Activated naive CD8-positive, alpha-beta T cell (primary cell): ENCODE data around the gene MYO5C.

Experiments used
- H3K27ac Mint-ChIP-seq: one replicate; pipeline ENCODE4 v1.8.0; 2021; ENCODE audit warnings: mixed read lengths
- H3K27me3 Mint-ChIP-seq: one replicate; pipeline ENCODE4 v1.8.0; 2021; ENCODE audit warnings: mixed read lengths
- H3K36me3 Mint-ChIP-seq: one replicate; pipeline ENCODE4 v1.8.0; 2021; ENCODE audit warnings: mixed read lengths
- H3K4me1 Mint-ChIP-seq: one replicate; pipeline ENCODE4 v1.8.0; 2021; ENCODE audit warnings: low read depth, mixed read lengths
- H3K4me3 Mint-ChIP-seq: one replicate; pipeline ENCODE4 v1.8.0; 2021; ENCODE audit warnings: mild to moderate bottlenecking, mixed read lengths
- H3K9me3 Mint-ChIP-seq: one replicate; pipeline ENCODE4 v1.8.0; 2021; ENCODE audit warnings: low read depth, mixed read lengths

The MYO5C gene

GRCh38 chr15:52295421-52296001, at the start of gene MYO5C:
MYO5C (minus strand) TSS chr15:52295804; CDS start chr15:52295636, 168 bp downstream.
- H3K27me3 Mint-ChIP-seq: peaks cover 24% of the 10 kb centered on the region

GRCh38 chr15:52344592-52344991, 49.0 kb upstream of the MYO5C start:
- Mint-ChIP-seq H3K9me3 (no peaks in the 10 kb centered on the region), H3K27me3 (no peaks in the 10 kb centered on the region), H3K27ac (no peak overlapping the region), H3K4me1 (no peaks in the 10 kb centered on the region), H3K4me3 (no peak overlapping the region), H3K36me3 (no peaks in the 10 kb centered on the region)

More at GRCh38 chr15:52295421-52296001, at the start of gene MYO5C:
- Mint-ChIP-seq H3K36me3 (peaks cover 4% of the 10 kb centered on the region), H3K4me3 (peak within 1 kb of the TSS; percentile 67), H3K4me1 (no peaks in the 10 kb centered on the region), H3K9me3 (no peaks in the 10 kb centered on the region), H3K27ac (no peak within 1 kb of the TSS)

GRCh38 chr15:52343831-52344230, 48.2 kb upstream of the MYO5C start:
- Mint-ChIP-seq H3K27ac (no peak overlapping the region), H3K27me3 (no peaks in the 10 kb centered on the region), H3K4me3 (no peak overlapping the region), H3K4me1 (no peaks in the 10 kb centered on the region), H3K9me3 (no peaks in the 10 kb centered on the region), H3K36me3 (no peaks in the 10 kb centered on the region)

- Mint-ChIP-seq H3K4me1 (no peaks in the 10 kb centered on the region), H3K9me3 (no peaks in the 10 kb centered on the region), H3K36me3 (no peaks in the 10 kb centered on the region), H3K27me3 (no peaks in the 10 kb centered on the region), H3K4me3 (no peak overlapping the region), H3K27ac (no peak overlapping the region)
Observed at GRCh38 chr15:52340093-52340492, 44.5 kb upstream of the MYO5C start.

- Mint-ChIP-seq H3K4me1 (no peaks in the 10 kb centered on the region), H3K4me3 (no peak overlapping the region), H3K36me3 (peaks cover 3% of the 10 kb centered on the region), H3K9me3 (no peaks in the 10 kb centered on the region), H3K27me3 (no peaks in the 10 kb centered on the region), H3K27ac (no peak overlapping the region)
Observed at GRCh38 chr15:52338891-52339290, 43.3 kb upstream of the MYO5C start.

GRCh38 chr15:52338058-52338457, 42.5 kb upstream of the MYO5C start:
- Mint-ChIP-seq H3K9me3 (no peaks in the 10 kb centered on the region), H3K4me3 (no peak overlapping the region), H3K36me3 (peaks cover 3% of the 10 kb centered on the region), H3K4me1 (no peaks in the 10 kb centered on the region), H3K27me3 (no peaks in the 10 kb centered on the region), H3K27ac (peak overlapping the region; percentile 6)

GRCh38 chr15:52337198-52337853, 41.7 kb upstream of the MYO5C start:
- Mint-ChIP-seq H3K27ac (peak overlapping the region; percentile 67), H3K36me3 (peaks cover 3% of the 10 kb centered on the region), H3K4me1 (peaks cover 3% of the 10 kb centered on the region), H3K9me3 (no peaks in the 10 kb centered on the region), H3K27me3 (no peaks in the 10 kb centered on the region), H3K4me3 (no peak overlapping the region)

GRCh38 chr15:52336529-52336928, 40.9 kb upstream of the MYO5C start:
- no peaks in the 10 kb centered on the region for H3K9me3 Mint-ChIP-seq
- H3K27me3 Mint-ChIP-seq: no peaks in the 10 kb centered on the region
- no peak overlapping the region for H3K4me3 Mint-ChIP-seq
- peaks cover 3% of the 10 kb centered on the region for H3K36me3 Mint-ChIP-seq
- H3K27ac Mint-ChIP-seq: no peak overlapping the region
- H3K4me1 Mint-ChIP-seq: peaks cover 10% of the 10 kb centered on the region

GRCh38 chr15:52334491-52335160, 39.0 kb upstream of the MYO5C start:
- no peaks in the 10 kb centered on the region for H3K27me3 Mint-ChIP-seq
- H3K4me3 Mint-ChIP-seq: no peak overlapping the region
- H3K27ac Mint-ChIP-seq: no peak overlapping the region
- H3K36me3 Mint-ChIP-seq: peaks cover 8% of the 10 kb centered on the region
- H3K9me3 Mint-ChIP-seq: no peaks in the 10 kb centered on the region
- H3K4me1 Mint-ChIP-seq: peaks cover 14% of the 10 kb centered on the region

- Mint-ChIP-seq H3K4me3 (no peak overlapping the region), H3K4me1 (peaks cover 14% of the 10 kb centered on the region)
Observed at GRCh38 chr15:52331490-52332240, 36.1 kb upstream of the MYO5C start.

GRCh38 chr15:52329987-52330386, 34.4 kb upstream of the MYO5C start:
- H3K4me1 Mint-ChIP-seq: peaks cover 14% of the 10 kb centered on the region
- H3K27me3 Mint-ChIP-seq: no peaks in the 10 kb centered on the region
- no peaks in the 10 kb centered on the region for H3K9me3 Mint-ChIP-seq
- no peak overlapping the region for H3K27ac Mint-ChIP-seq
- H3K4me3 Mint-ChIP-seq: no peak overlapping the region
- peaks cover 16% of the 10 kb centered on the region for H3K36me3 Mint-ChIP-seq

More at GRCh38 chr15:52331490-52332240, 36.1 kb upstream of the MYO5C start:
- Mint-ChIP-seq H3K36me3 (peaks cover 14% of the 10 kb centered on the region), H3K9me3 (no peaks in the 10 kb centered on the region), H3K27ac (peak overlapping the region; percentile 86), H3K27me3 (no peaks in the 10 kb centered on the region)

- no peaks in the 10 kb centered on the region for H3K27me3 Mint-ChIP-seq
- H3K4me1 Mint-ChIP-seq: peaks cover 14% of the 10 kb centered on the region
- no peaks in the 10 kb centered on the region for H3K9me3 Mint-ChIP-seq
- H3K36me3 Mint-ChIP-seq: peaks cover 13% of the 10 kb centered on the region
- no peak overlapping the region for H3K27ac Mint-ChIP-seq
- H3K4me3 Mint-ChIP-seq: no peak overlapping the region
Observed at GRCh38 chr15:52329150-52329549, 33.5 kb upstream of the MYO5C start.

GRCh38 chr15:52328680-52329079, 33.1 kb upstream of the MYO5C start:
- Mint-ChIP-seq H3K27ac (no peak overlapping the region), H3K36me3 (peaks cover 13% of the 10 kb centered on the region), H3K9me3 (no peaks in the 10 kb centered on the region), H3K27me3 (no peaks in the 10 kb centered on the region), H3K4me1 (peaks cover 14% of the 10 kb centered on the region), H3K4me3 (no peak overlapping the region)

GRCh38 chr15:52326756-52327155, 31.2 kb upstream of the MYO5C start:
- Mint-ChIP-seq H3K27me3 (no peaks in the 10 kb centered on the region), H3K27ac (no peak overlapping the region), H3K4me3 (no peak overlapping the region), H3K9me3 (no peaks in the 10 kb centered on the region), H3K4me1 (peaks cover 7% of the 10 kb centered on the region), H3K36me3 (peaks cover 19% of the 10 kb centered on the region)

- no peaks in the 10 kb centered on the region for H3K27me3 Mint-ChIP-seq
- H3K36me3 Mint-ChIP-seq: peaks cover 18% of the 10 kb centered on the region
- no peak overlapping the region for H3K4me3 Mint-ChIP-seq
- no peaks in the 10 kb centered on the region for H3K4me1 Mint-ChIP-seq
- H3K27ac Mint-ChIP-seq: no peak overlapping the region
- no peaks in the 10 kb centered on the region for H3K9me3 Mint-ChIP-seq
Observed at GRCh38 chr15:52324109-52324508, 28.5 kb upstream of the MYO5C start.
